Skeletal muscle satellite cell (primary cell): Measurements from ENCODE around the gene CTSF.
"Not testable (repeated sequence)": the region's sequence is repeated elsewhere in the genome, so short reads cannot be mapped to it uniquely, and the experiment has no call there.

Source experiments
- H3K27me3 ChIP-seq: 2 replicates; pipeline ENCODE4 v1.7.0; 2013; ENCODE audit warnings: low read length; ENCODE audit not compliant: control insufficient read depth, insufficient read depth
- H3K36me3 ChIP-seq: 2 replicates; pipeline ENCODE4 v1.7.0; 2013; ENCODE audit warnings: mild to moderate bottlenecking, control low read depth, low read length; ENCODE audit not compliant: insufficient read depth
- H3K4me1 ChIP-seq: 2 replicates; pipeline ENCODE4 v1.7.0; 2013; ENCODE audit warnings: low read length; ENCODE audit not compliant: control insufficient read depth, insufficient read depth
- H3K4me2 ChIP-seq: 2 replicates; pipeline ENCODE4 v1.7.0; 2013; ENCODE audit warnings: mild to moderate bottlenecking, low read length
- H3K4me3 ChIP-seq: 2 replicates; pipeline ENCODE4 v1.7.0; 2013; ENCODE audit warnings: low read length
- H3K9ac ChIP-seq: 2 replicates; pipeline ENCODE4 v1.7.0; 2013; ENCODE audit warnings: mild to moderate bottlenecking, low read depth, low read length, moderate library complexity
- H3K9me3 ChIP-seq: replicated peaks from 2 replicates; pipeline ENCODE4 v1.7.0; 2013; ENCODE audit warnings: mild to moderate bottlenecking, control low read depth, low read length

Gene CTSF

GRCh38 chr11:66585447-66585846 lies 17.0 kb upstream of the CTSF start:
- H3K27me3 ChIP-seq, H3K4me2 ChIP-seq: not testable (repeated sequence)

GRCh38 chr11:66582565-66583147 lies 14.2 kb upstream of the CTSF start:
- H3K9me3 ChIP-seq, H3K4me2 ChIP-seq, H3K9ac ChIP-seq, H3K27me3 ChIP-seq, H3K36me3 ChIP-seq, H3K4me1 ChIP-seq, H3K4me3 ChIP-seq: not testable (repeated sequence)

More at GRCh38 chr11:66585447-66585846, 17.0 kb upstream of the CTSF start:
- H3K9me3 ChIP-seq, H3K4me3 ChIP-seq, H3K9ac ChIP-seq, H3K4me1 ChIP-seq, H3K36me3 ChIP-seq: not testable (repeated sequence)

DNA sequence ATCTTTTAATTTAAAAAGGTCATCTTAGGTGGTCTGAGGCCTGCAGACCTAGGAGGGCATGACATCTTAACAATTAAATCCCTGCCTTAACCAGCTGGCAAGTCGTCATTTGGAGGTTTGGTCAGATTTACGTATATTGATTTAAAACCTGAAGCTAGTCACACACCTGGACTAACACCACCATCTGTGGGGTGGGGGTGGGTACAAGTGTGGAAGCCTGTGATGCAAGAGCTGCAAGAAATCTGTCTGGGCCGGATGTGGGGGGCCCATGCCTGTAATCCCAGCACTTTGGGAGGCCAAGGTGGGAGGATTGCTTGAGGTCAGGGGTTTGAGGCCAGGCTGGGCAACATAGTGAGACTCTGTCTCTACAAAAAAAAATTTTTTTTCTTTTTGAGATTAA lies 12.9 kb upstream of the CTSF start:
- H3K27me3 ChIP-seq, result peaks cover 2% of the 10 kb centered on the region
- no peaks in the 10 kb centered on the region for H3K9me3 ChIP-seq
- H3K4me2 ChIP-seq, result no peak overlapping the region
- H3K4me3 ChIP-seq, result no peak overlapping the region
- H3K36me3 ChIP-seq, result no peaks in the 10 kb centered on the region
- H3K9ac ChIP-seq, result no peak overlapping the region
- H3K4me1 ChIP-seq, result peaks cover 4% of the 10 kb centered on the region

DNA sequence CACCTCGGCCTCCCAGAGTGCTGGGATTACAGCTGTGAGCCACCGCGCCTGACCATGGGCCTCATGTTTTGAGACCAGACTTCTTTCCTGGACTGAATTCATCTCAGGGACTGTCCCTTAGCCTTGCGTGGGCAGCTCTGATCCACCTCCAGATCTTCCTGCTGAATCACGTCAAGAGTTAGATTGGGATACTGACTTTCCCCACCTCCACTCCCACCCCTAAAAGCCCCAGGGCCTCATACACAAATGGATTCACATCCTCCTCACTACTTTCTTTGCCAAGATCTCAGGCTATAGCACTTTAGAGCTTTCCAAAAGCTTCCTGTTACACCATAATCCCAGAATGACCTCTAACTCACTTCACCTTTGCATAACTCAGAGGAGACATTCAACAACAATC lies 12.4 kb upstream of the CTSF start:
- Histone ChIP-seq H3K4me3 (no peak overlapping the region), H3K27me3 (no peaks in the 10 kb centered on the region), H3K9me3 (no peaks in the 10 kb centered on the region), H3K4me1 (peaks cover 4% of the 10 kb centered on the region), H3K4me2 (no peak overlapping the region), H3K9ac (no peak overlapping the region), H3K36me3 (no peaks in the 10 kb centered on the region)

DNA sequence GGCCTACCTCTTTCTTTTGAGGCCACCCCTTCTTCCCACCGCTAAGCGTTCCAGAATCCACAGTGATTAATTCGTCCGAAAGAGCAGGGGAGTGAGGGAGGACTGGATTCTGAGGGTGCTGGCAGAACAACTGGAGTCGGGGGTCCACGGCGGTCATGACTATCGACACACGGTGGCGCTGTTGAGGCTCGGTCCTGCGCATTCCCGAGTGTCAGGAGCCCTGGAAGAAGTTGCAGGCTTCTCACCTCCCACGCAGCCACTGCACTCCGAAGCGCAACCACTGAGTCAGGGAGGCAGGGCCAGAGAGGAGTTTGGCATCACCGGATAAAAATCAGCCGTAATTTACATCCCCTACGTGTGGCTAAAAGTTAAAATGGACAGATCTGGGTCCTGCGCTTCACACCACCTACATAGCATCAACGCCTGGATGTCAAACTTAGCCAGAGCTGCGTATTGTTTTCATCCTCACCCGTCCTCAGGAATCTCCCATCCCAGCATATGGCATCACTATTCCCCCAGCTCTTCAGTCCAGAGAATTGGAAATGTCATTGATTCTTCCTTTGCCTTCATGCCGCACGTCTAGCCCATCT lies 10.7 kb upstream of the CTSF start:
- H3K9me3 ChIP-seq, result no peaks in the 10 kb centered on the region
- H3K27me3 ChIP-seq, result no peaks in the 10 kb centered on the region
- peak overlapping the region; percentile 76 for H3K4me2 ChIP-seq
- peak overlapping the region; percentile 25 for H3K4me3 ChIP-seq
- H3K9ac ChIP-seq, result no peak overlapping the region
- H3K4me1 ChIP-seq, result peaks cover 4% of the 10 kb centered on the region
- no peaks in the 10 kb centered on the region for H3K36me3 ChIP-seq

- H3K4me3 ChIP-seq, result no peak overlapping the region
- peaks cover 19% of the 10 kb centered on the region for H3K27me3 ChIP-seq
- peaks cover 10% of the 10 kb centered on the region for H3K4me1 ChIP-seq
- no peak overlapping the region for H3K4me2 ChIP-seq
- no peaks in the 10 kb centered on the region for H3K36me3 ChIP-seq
- no peak overlapping the region for H3K9ac ChIP-seq
- no peaks in the 10 kb centered on the region for H3K9me3 ChIP-seq
Measured at GRCh38 chr11:66570850-66571180, 2.4 kb upstream of the CTSF start.

DNA sequence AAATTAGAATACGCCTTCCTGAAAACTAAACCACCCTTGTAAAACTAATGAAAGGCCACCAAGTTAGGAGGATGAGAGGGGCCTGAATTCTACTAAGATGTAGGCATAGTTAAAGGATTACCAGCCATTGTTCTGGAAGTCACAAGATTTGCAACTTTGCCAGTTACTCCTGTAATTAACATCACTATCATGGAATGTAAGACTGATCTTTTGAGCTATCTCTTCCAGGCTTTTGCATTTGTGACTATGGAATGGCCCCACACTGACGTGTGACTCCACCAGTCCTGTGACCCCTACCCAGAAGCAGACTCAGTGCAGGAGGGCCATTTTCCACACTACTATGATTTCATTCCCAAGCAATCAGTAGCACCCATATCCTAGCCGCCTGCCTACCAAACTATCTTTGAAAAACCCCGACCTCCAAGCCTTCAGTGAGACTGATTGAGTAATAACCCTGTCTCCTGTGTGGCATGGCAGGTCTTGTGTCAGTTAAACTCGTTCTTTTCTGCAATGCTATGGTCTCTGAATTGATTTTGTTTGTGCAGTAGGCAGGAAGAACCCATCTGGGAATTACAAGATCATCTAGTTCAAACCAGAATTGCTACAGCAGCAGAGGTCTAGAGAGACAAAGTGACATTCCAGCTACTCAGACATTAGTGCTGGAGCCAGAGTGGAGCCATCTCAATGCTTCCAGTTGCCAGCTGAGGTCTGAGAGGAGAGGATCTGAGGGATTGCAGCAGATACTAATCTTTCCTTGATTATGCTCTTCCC lies 1.9 kb upstream of the CTSF start:
- Histone ChIP-seq H3K4me1 (peaks cover 10% of the 10 kb centered on the region), H3K36me3 (no peaks in the 10 kb centered on the region), H3K4me3 (no peak overlapping the region), H3K9ac (no peak overlapping the region), H3K9me3 (no peaks in the 10 kb centered on the region), H3K4me2 (no peak overlapping the region), H3K27me3 (peaks cover 19% of the 10 kb centered on the region)

DNA sequence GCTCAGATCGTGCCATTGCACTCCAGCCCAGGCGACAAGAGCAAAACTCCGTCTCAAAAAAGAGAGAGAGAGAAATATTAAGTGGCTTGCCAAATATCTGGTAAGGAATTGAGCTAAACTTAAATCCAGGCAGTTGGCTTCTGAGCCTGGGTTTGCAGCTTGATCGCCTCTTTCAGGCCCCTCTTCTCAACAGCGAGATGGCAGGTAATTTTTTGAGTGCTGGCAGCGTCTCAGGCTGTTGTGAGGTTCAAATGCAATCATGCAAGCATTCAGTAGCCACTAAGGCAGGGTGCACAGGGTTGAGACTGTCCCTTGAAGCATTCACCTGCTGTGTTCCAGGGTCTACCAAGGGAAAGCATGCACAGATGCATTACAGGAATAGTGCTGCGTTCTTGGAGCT lies 670 bp upstream of the CTSF start:
- peaks cover 10% of the 10 kb centered on the region for H3K4me1 ChIP-seq
- H3K27me3 ChIP-seq, result peaks cover 19% of the 10 kb centered on the region
- no peak overlapping the region for H3K9ac ChIP-seq
- H3K4me2 ChIP-seq, result no peak overlapping the region
- H3K9me3 ChIP-seq, result no peaks in the 10 kb centered on the region
- H3K36me3 ChIP-seq, result no peaks in the 10 kb centered on the region
- no peak overlapping the region for H3K4me3 ChIP-seq

DNA sequence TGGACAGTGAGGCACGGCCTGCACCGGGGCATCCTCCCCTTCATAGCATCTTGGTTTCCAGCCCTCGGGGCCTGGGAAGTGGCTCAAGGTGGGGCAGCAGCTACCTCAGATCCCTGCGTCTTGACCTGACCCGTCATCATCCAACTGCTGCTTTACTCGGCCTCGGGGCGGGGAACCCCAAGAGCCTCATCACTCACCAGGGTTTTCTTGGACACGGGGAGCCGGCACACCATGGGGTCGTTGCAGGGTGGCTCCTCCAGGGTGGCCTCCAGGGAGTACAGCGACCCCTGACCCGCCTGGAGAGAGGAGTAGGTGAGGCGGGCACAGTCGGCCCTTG lies 651 bp downstream of the CTSF start:
- Histone ChIP-seq H3K27me3 (peaks cover 15% of the 10 kb centered on the region), H3K4me1 (peaks cover 10% of the 10 kb centered on the region), H3K36me3 (no peaks in the 10 kb centered on the region), H3K4me2 (peak overlapping the region; percentile 95), H3K9ac (peak overlapping the region; percentile 66), H3K4me3 (peak overlapping the region; percentile 73), H3K9me3 (no peaks in the 10 kb centered on the region)

DNA sequence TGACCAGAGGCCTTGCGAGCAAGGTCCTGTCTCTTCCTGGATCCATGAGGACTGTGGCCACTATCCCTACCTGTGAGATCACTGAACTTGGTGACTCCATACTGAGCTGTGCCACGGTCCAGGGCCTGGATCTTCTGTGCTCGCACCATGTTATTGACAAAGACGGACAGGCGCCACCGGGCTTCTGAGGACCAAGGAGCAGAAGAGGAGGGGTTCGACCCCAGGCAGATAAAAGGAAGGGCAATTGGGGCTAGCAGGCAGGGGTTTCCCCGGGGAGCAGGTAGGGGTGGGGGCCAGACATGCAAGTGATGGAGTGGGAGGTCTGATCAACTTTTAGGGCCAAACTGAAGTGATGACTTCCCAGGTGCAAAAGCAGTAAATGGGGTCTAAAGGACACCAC lies 2.2 kb downstream of the CTSF start:
- Histone ChIP-seq H3K9ac (no peak overlapping the region), H3K36me3 (no peaks in the 10 kb centered on the region), H3K4me2 (no peak overlapping the region), H3K9me3 (no peaks in the 10 kb centered on the region), H3K4me1 (peaks cover 10% of the 10 kb centered on the region), H3K4me3 (no peak overlapping the region), H3K27me3 (peaks cover 15% of the 10 kb centered on the region)

DNA sequence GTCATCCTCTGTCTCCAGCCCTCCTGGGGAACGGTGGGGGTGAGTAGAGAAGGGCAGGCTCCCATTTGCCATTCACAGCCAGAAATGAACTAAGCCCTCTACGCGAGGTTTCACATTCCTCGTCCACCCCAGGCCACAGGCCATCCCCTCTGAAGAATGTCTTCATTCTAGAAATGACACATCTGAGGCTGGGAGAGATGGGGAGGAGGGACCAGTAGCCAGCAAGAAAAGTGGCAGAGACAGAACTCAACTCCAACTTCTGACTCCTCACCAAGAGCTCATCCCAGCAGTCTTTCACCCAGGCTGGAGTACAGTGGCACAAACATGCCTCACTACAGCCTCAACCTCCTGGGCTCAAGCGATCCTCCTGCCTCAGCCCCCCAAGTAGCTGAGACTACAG lies 3.4 kb downstream of the CTSF start:
- peaks cover 14% of the 10 kb centered on the region for H3K27me3 ChIP-seq
- no peaks in the 10 kb centered on the region for H3K9me3 ChIP-seq
- H3K9ac ChIP-seq, result no peak overlapping the region
- no peak overlapping the region for H3K4me2 ChIP-seq
- H3K4me3 ChIP-seq, result no peak overlapping the region
- H3K36me3 ChIP-seq, result no peaks in the 10 kb centered on the region
- peaks cover 10% of the 10 kb centered on the region for H3K4me1 ChIP-seq

- no peak overlapping the region for H3K4me2 ChIP-seq
- peaks cover 14% of the 10 kb centered on the region for H3K27me3 ChIP-seq
- H3K4me3 ChIP-seq, result no peak overlapping the region
- H3K4me1 ChIP-seq, result peaks cover 10% of the 10 kb centered on the region
- no peaks in the 10 kb centered on the region for H3K9me3 ChIP-seq
- no peak overlapping the region for H3K9ac ChIP-seq
- no peaks in the 10 kb centered on the region for H3K36me3 ChIP-seq
Measured at GRCh38 chr11:66564538-66564937, 3.9 kb downstream of the CTSF start.
